ENCODE measurements around the gene CEP128.

DNA sequence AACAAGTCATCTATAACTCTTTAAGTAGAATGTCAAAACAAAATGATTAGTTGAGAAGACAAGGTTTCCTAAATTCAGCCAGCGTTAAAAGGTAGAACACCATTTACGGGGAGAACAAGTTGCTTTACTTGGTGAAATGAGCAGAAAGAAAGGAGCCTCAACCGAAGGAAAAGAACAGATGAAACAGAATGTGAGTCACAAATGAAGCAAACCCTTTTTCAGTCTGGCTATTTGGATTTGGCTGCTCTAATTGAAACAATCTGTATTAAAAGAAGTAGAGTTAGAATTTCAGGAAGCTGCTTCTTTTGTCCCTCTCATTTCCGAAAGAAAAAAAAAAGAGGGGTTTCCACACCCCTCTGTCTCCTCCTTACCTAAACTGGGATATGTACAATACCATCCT is 34.6 kb downstream of the CEP128 start:
- TF ChIP-seq SRF (IDR thresholded peaks at IDR 0.05; ENCODE audit: low read depth) (no peak), JUND (IDR thresholded peaks at IDR 0.05) (no peak)

All from HCT116 (cell line).